ENCODE measurements around the gene GRIN2A. TPM values are rescaled to one million over a fixed set of nuclear protein-coding genes. Genes with fewer than 3 reads are reported as not detected.

The GRIN2A gene
- total and polyA plus RNA-seq, 2 donors (not counting 1 experiment from before 2014, with no cell fraction given): 0.44 TPM; not detected in 1

- Mint-ChIP-seq H3K27me3 (peaks cover 4% of the 10 kb centered on the region), H3K9me3 (ENCODE audit: insufficient read depth) (peaks cover 2% of the 10 kb centered on the region), H3K27ac (no peak overlapping the region), H3K4me3 (no peak overlapping the region), H3K4me1 (no peaks in the 10 kb centered on the region)
- WGBS (ENCODE audit: insufficient coverage): 71% methylated on average over 3 of the region's 4 CpGs
- intact Hi-C loops (cut with micrococcal nuclease): no loop called here
- CTCF ChIA-PET: no interaction called here
- DNase-seq: no peak
- H4K20me1 ChIP-seq (ENCODE audit: control insufficient read depth, insufficient read depth, low read length, poor library complexity, severe bottlenecking): no peaks in the 10 kb centered on the region
- no peak overlapping the region for H3K9ac ChIP-seq (ENCODE audit: low read length)
- H2AFZ ChIP-seq (ENCODE audit: insufficient read depth, low read depth, low read length, poor library complexity, severe bottlenecking): no peak overlapping the region
- no peaks in the 10 kb centered on the region for H3K9me3 ChIP-seq (ENCODE audit: control extremely low read depth in 1 of 3, control insufficient read depth in 2 of 3, insufficient read depth in 1 of 3, low read length in 2 of 3)
- no peak for ATAC-seq (ENCODE audit: low read depth)
- POLR2A ChIA-PET: no interaction called here
- H3K4me2 ChIP-seq (replicated peaks; ENCODE audit: low read depth, low read length, poor library complexity, severe bottlenecking): no peak overlapping the region
- H3K27me3 ChIP-seq (replicated peaks in 1 of 4; ENCODE audit: control extremely low read depth in 1 of 4, control insufficient read depth in 3 of 4, insufficient read depth in 4 of 4, low read length in 3 of 4): no peaks in the 10 kb centered on the region
- no peak overlapping the region for H3K4me3 ChIP-seq (ENCODE audit: control extremely low read depth in 1 of 5, extremely low read depth in 1 of 5, insufficient read depth in 1 of 5, low read depth in 2 of 5, low read length in 4 of 5)
- no peaks in the 10 kb centered on the region for H3K79me2 ChIP-seq (ENCODE audit: control insufficient read depth, insufficient read depth, low read length)
- H3K4me1 ChIP-seq (ENCODE audit: control insufficient read depth in 2 of 2, insufficient read depth in 2 of 2, low read length in 2 of 2): no peaks in the 10 kb centered on the region
- no peaks in the 10 kb centered on the region for H3K36me3 ChIP-seq (replicated peaks in 1 of 2; ENCODE audit: control extremely low read depth in 1 of 2, control insufficient read depth in 1 of 2, extremely low read depth in 1 of 2, insufficient read depth in 2 of 2, low read length in 1 of 2)
- no peak overlapping the region for H3K27ac ChIP-seq (ENCODE audit: low read length in 2 of 2)
- TF ChIP-seq EZH2 (IDR thresholded peaks at IDR 0.05; ENCODE audit: borderline replicate concordance, insufficient read depth, low read depth, low read length, poor library complexity, severe bottlenecking) (no peak), CTCF (IDR thresholded peaks at IDR 0.05) (no peak)
These were observed 283.7 kb downstream of the GRIN2A start for GRCh38 chr16:9898555-9898954.

- no peak for ATAC-seq (ENCODE audit: low read depth)
- Histone ChIP-seq H3K27me3 (replicated peaks in 1 of 4; ENCODE audit: control extremely low read depth in 1 of 4, control insufficient read depth in 3 of 4, insufficient read depth in 4 of 4, low read length in 3 of 4) (no peaks in the 10 kb centered on the region), H2AFZ (ENCODE audit: insufficient read depth, low read depth, low read length, poor library complexity, severe bottlenecking) (no peak overlapping the region), H3K4me2 (replicated peaks; ENCODE audit: low read depth, low read length, poor library complexity, severe bottlenecking) (no peak overlapping the region), H3K4me1 (ENCODE audit: control insufficient read depth in 2 of 2, insufficient read depth in 2 of 2, low read length in 2 of 2) (no peaks in the 10 kb centered on the region), H3K79me2 (ENCODE audit: control insufficient read depth, insufficient read depth, low read length) (no peaks in the 10 kb centered on the region), H3K4me3 (ENCODE audit: control extremely low read depth in 1 of 5, extremely low read depth in 1 of 5, insufficient read depth in 1 of 5, low read depth in 2 of 5, low read length in 4 of 5) (no peak overlapping the region), H3K27ac (ENCODE audit: low read length in 2 of 2) (no peak overlapping the region), H3K9ac (ENCODE audit: low read length) (no peak overlapping the region), H3K36me3 (replicated peaks in 1 of 2; ENCODE audit: control extremely low read depth in 1 of 2, control insufficient read depth in 1 of 2, extremely low read depth in 1 of 2, insufficient read depth in 2 of 2, low read length in 1 of 2) (no peaks in the 10 kb centered on the region), H4K20me1 (ENCODE audit: control insufficient read depth, insufficient read depth, low read length, poor library complexity, severe bottlenecking) (no peaks in the 10 kb centered on the region), H3K9me3 (ENCODE audit: control extremely low read depth in 1 of 3, control insufficient read depth in 2 of 3, insufficient read depth in 1 of 3, low read length in 2 of 3) (no peaks in the 10 kb centered on the region)
- WGBS (ENCODE audit: insufficient coverage): no CpG with 5 or more reads among the region's 2 CpGs
- Mint-ChIP-seq H3K4me3 (no peak overlapping the region), H3K27ac (no peak overlapping the region), H3K4me1 (no peaks in the 10 kb centered on the region), H3K27me3 (peaks cover 4% of the 10 kb centered on the region), H3K9me3 (ENCODE audit: insufficient read depth) (peaks cover 2% of the 10 kb centered on the region)
- ChIA-PET CTCF (no interaction called here), POLR2A (no interaction called here)
- TF ChIP-seq EZH2 (IDR thresholded peaks at IDR 0.05; ENCODE audit: borderline replicate concordance, insufficient read depth, low read depth, low read length, poor library complexity, severe bottlenecking) (no peak), CTCF (IDR thresholded peaks at IDR 0.05) (no peak)
- DNase-seq: no peak
- intact Hi-C loops (cut with micrococcal nuclease): no loop called here
These were observed 284.1 kb downstream of the GRIN2A start for GRCh38 chr16:9898124-9898523.
